SK-N-SH (cell line): ENCODE data around the gene UPK1A. TPM values are rescaled to one million over a fixed set of nuclear protein-coding genes. Genes with fewer than 3 reads are reported as not detected.

ENCODE experiments used
- CTCF ChIA-PET: fragments of 300-600, 350-600 bp; formaldehyde crosslinking; extraction: SDS; loops from one replicate; lab custom pipeline; 2021; lab: Yijun Ruan, JAX
- POLR2A ChIA-PET: fragments of 350-600 bp; sonication (Branson Sonifier 250); formaldehyde crosslinking; extraction: SDS; loops from one replicate; lab custom pipeline; 2020; ENCODE audit warnings: antibody characterized with exemption, inconsistent platforms; lab: Yijun Ruan, JAX
- DNase-seq: peaks from one replicate; pipeline ENCODE4 v3.0.0; 2012
- H2AFZ ChIP-seq: fragments of 200-600 bp; sonication (generic); 2 replicates; pipeline ENCODE4 v1.8.1; 2016; ENCODE audit warnings: antibody characterized with exemption, mild to moderate bottlenecking, low read depth
- H3F3A ChIP-seq: fragments of 200-600 bp; sonication (generic); replicated peaks from 2 replicates; pipeline ENCODE3; 2016; ENCODE audit warnings: antibody characterized with exemption, mild to moderate bottlenecking; ENCODE audit not compliant: insufficient read depth
- H3K27ac ChIP-seq, 2 experiments: fragments of 200-500 bp in 1 of 2; fragments of 200-600 bp in 1 of 2; sonication (Bioruptor generic) in 1 of 2; sonication (generic), shearing (Covaris generic) in 1 of 2; 2 replicates each; pipeline versions ENCODE4 v1.5.1 to v1.6.1; 2014 to 2016; ENCODE audit warnings: low read depth in 2 of 2, inconsistent platforms in 1 of 2, low read length in 1 of 2, mild to moderate bottlenecking in 1 of 2, mixed read lengths in 1 of 2
- H3K27me3 ChIP-seq: fragments of 200-600 bp; sonication (generic), shearing (Covaris generic); 2 replicates; pipeline ENCODE4 v1.6.1; 2016; ENCODE audit warnings: mixed run types; ENCODE audit not compliant: insufficient read depth
- H3K36me3 ChIP-seq, 2 experiments: fragments of 200-500 bp in 1 of 2; fragments of 200-600 bp in 1 of 2; sonication (Bioruptor generic) in 1 of 2; sonication (generic) in 1 of 2; replicated peaks in 1 of 2; 2 replicates each; pipeline versions ENCODE3 to v1.5.1; 2014 to 2016; ENCODE audit warnings: low read length in 1 of 2, mild to moderate bottlenecking in 1 of 2; ENCODE audit not compliant: insufficient read depth in 2 of 2, control insufficient read depth in 1 of 2
- H3K4me1 ChIP-seq, 2 experiments: fragments of 200-500 bp in 1 of 2; fragments of 200-600 bp in 1 of 2; sonication (Bioruptor generic) in 1 of 2; sonication (generic), shearing (Covaris generic) in 1 of 2; 2 replicates each; pipeline versions ENCODE4 v1.5.1 to v1.6.1; 2014 to 2016; ENCODE audit warnings: low read depth in 1 of 2, low read length in 1 of 2, mixed run types in 1 of 2; ENCODE audit not compliant: insufficient read depth in 2 of 2, control insufficient read depth in 1 of 2
- H3K4me2 ChIP-seq: fragments of 200-600 bp; sonication (generic), shearing (Covaris generic); 2 replicates; pipeline ENCODE4 v1.6.1; 2017; ENCODE audit warnings: mixed run types
- H3K4me3 ChIP-seq, 2 experiments: fragments of 200-500 bp in 1 of 2; fragments of 200-600 bp in 1 of 2; sonication (Bioruptor generic) in 1 of 2; sonication (generic), shearing (Covaris generic) in 1 of 2; 2 replicates each; pipeline versions ENCODE4 v1.5.1 to v1.8.1; 2014 to 2016; ENCODE audit warnings: low read depth in 2 of 2, inconsistent platforms in 1 of 2, low read length in 1 of 2, mild to moderate bottlenecking in 1 of 2, mixed read lengths in 1 of 2, moderate library complexity in 1 of 2
- H3K79me2 ChIP-seq: fragments of 200-600 bp; sonication (generic); 2 replicates; pipeline ENCODE4 v1.8.1; 2017; ENCODE audit warnings: mild to moderate bottlenecking; ENCODE audit not compliant: insufficient read depth
- H3K9ac ChIP-seq: fragments of 200-600 bp; sonication (generic); 2 replicates; pipeline ENCODE4 v1.6.1; 2017; ENCODE audit warnings: mixed run types
- H3K9me2 ChIP-seq: fragments of 200-600 bp; sonication (generic); 2 replicates; pipeline ENCODE4 v1.6.1; 2017; ENCODE audit warnings: mixed run types
- H3K9me3 ChIP-seq: fragments of 200-600 bp; sonication (generic); 2 replicates; pipeline ENCODE4 v1.6.1; 2017; ENCODE audit warnings: mixed run types, mild to moderate bottlenecking, moderate library complexity
- H4K20me1 ChIP-seq: fragments of 200-600 bp; sonication (generic); 2 replicates; pipeline ENCODE4 v1.6.1; 2017; ENCODE audit warnings: mild to moderate bottlenecking, mixed run types; ENCODE audit not compliant: insufficient read depth
- FOSL2 ChIP-seq: IDR thresholded peaks from 2 replicates; pipeline ENCODE4 v1.4.0; 2012; ENCODE audit warnings: low read depth, mild to moderate bottlenecking, moderate library complexity, borderline replicate concordance
- GABPA ChIP-seq: IDR thresholded peaks from 2 replicates; pipeline ENCODE4 v1.4.0; 2012; ENCODE audit warnings: low read depth, mild to moderate bottlenecking
- GATA2 ChIP-seq: sonication (generic); formaldehyde crosslinking; IDR thresholded peaks from 2 replicates; pipeline ENCODE4 v1.5.0; 2020; ENCODE audit warnings: mild to moderate bottlenecking, missing genetic modification reagents
- IRF3 ChIP-seq: fragments of 150-350 bp; IDR thresholded peaks from 2 replicates; pipeline ENCODE4 v1.6.1; 2016; ENCODE audit warnings: mild to moderate bottlenecking, low read depth, low read length
- NFIC ChIP-seq: IDR thresholded peaks from 2 replicates; pipeline ENCODE4 v1.4.0; 2012; ENCODE audit warnings: borderline replicate concordance
- RAD21 ChIP-seq: IDR thresholded peaks from 2 replicates; pipeline ENCODE4 v1.6.1; 2012; ENCODE audit warnings: mild to moderate bottlenecking, low read length
- REST ChIP-seq: IDR thresholded peaks from 2 replicates; pipeline ENCODE4 v1.6.1; 2012; ENCODE audit warnings: mild to moderate bottlenecking, low read depth, low read length, moderate library complexity
- RFX5 ChIP-seq: IDR thresholded peaks from 2 replicates; pipeline ENCODE4 v1.6.1; 2012; ENCODE audit warnings: mild to moderate bottlenecking, improper control_type of control experiment, low read length
- SMC3 ChIP-seq: IDR thresholded peaks from 2 replicates; pipeline ENCODE4 v1.6.1; 2012; ENCODE audit warnings: low read depth, low read length, improper control_type of control experiment
- TAF1 ChIP-seq: IDR thresholded peaks from 2 replicates; pipeline ENCODE4 v1.6.1; 2012; ENCODE audit warnings: low read depth, mild to moderate bottlenecking, low read length, moderate library complexity, borderline replicate concordance
- USF1 ChIP-seq: IDR thresholded peaks from 2 replicates; pipeline ENCODE4 v1.4.0; 2012; ENCODE audit warnings: low read depth, borderline replicate concordance
- YY1 ChIP-seq: IDR thresholded peaks from 2 replicates; pipeline ENCODE4 v1.4.0; 2012; ENCODE audit warnings: low read depth, mild to moderate bottlenecking
- ZBTB33 ChIP-seq: IDR thresholded peaks from 2 replicates; pipeline ENCODE4 v1.4.0; 2012; ENCODE audit warnings: low read depth, borderline replicate concordance
- WGBS: methylation state at CpG from one replicate; pipeline ENCODE4 v1.1.6; 2017; ENCODE audit warnings: low lambda C conversion rate; 5-methylcytosine and 5-hydroxymethylcytosine counted together
- polyA plus RNA-seq, 3 experiments: library from polyadenylated mRNA; depleted of rRNA; stranded (reverse); fragments of >200 nt; gene quantifications; 2 replicates each; pipeline ENCODE4 v1.2.3, GENCODE V29; 2012

Gene UPK1A
- polyA plus RNA-seq, 1 of the 3 experiments (the other 2 are of a cell fraction), result 0.16 TPM

- no peak for TF ChIP-seq RFX5
- no peak for TF ChIP-seq FOSL2
- TF ChIP-seq IRF3, result no peak
- TF ChIP-seq REST, result no peak
- no peak for TF ChIP-seq SMC3
- no peak for TF ChIP-seq YY1
- no peak for TF ChIP-seq USF1
- TF ChIP-seq GATA2, result no peak
Observed at GRCh38 chr19:35725216-35725861, 59.0 kb downstream of the UPK1A start (continued).

GRCh38 chr19:35727053-35727955 is 61.0 kb downstream of the UPK1A start:
- Histone ChIP-seq H3K4me3 (no peak overlapping the region), H3K27ac (no peak overlapping the region), H3K9me3 (no peaks in the 10 kb centered on the region), H3K4me1 (no peaks in the 10 kb centered on the region), H3K27me3 (no peaks in the 10 kb centered on the region), H3F3A (no peaks in the 10 kb centered on the region), H4K20me1 (peaks cover 3% of the 10 kb centered on the region; the same call in 1 of the 2 replicates), H2AFZ (no peak overlapping the region), H3K79me2 (no peaks in the 10 kb centered on the region), H3K9ac (no peak overlapping the region), H3K36me3 (peaks cover 18 to 93% of the 10 kb centered on the region in 2 experiments), H3K9me2 (no peaks in the 10 kb centered on the region), H3K4me2 (no peak overlapping the region)
- 94% methylated on average over 13 of the region's 25 CpGs for WGBS
- ChIA-PET CTCF (interaction anchor here (1.0 kb wide), 2 partner anchors 13 to 17 kb away, joined by 3 read pairs; no protein-coding TSS in a partner anchor), POLR2A (interaction anchor here (1.3 to 3.5 kb wide), 2 partner anchors 9 to 13 kb away, joined by 4 to 10 read pairs; no protein-coding TSS in a partner anchor)
- DNase-seq, result no peak
- TF ChIP-seq REST (no peak), GABPA (no peak), NFIC (no peak), TAF1 (no peak), RAD21 (no peak), ZBTB33 (no peak), USF1 (no peak)
